GM12874 (cell line): ENCODE measurements around the gene NFYB.

Experiments used
- TF ChIP-seq, protein P1 (sequence below): IDR thresholded peaks from 2 replicates; pipeline ENCODE4 v1.5.1; 2011; ENCODE audit warnings: low read depth, mild to moderate bottlenecking, control low read depth, low read length, moderate library complexity; ENCODE audit not compliant: insufficient read depth

Gene NFYB

DNA sequence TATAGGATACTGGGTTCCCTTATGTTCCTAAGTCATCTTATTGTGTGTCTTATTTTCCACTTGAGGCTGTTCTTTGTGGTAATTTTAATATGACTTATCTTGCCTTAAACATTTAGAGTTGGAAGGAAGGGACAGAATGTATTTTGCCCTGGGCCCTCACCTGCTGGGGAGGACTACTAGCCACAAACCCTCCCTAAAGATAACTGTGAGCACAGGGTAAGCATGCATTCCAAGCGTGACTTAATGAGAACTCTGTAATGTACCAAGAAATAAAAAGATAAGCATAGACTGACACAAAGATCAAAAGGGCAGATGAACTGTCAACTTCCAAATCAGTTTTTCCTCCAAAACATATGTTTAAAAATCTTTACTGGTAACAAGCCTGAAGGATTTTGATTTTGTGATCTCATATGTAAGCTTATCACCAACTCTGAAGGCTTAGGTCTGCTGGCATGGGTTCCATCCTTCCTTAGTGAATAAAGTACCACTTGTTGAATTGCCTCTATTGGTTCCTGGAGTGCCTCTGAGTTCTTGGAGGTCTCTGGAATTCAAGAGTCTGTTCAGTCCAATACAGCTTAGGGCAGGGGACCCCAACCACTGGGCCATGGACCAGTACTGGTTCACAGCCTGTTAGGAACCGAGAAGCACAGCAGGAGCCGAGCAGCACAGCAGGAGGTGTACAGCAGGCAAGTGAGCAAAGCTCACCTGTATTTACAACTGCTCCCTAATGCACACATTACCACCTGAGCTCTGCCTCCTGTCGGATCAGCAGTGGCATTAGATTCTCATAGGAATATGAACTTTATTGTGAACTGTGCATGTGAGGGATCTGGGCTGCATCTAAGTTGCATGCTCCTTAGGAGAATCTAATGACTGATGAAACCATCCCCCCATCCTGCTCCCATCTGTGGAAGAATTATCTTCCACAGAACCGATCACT is 29.8 kb upstream of the NFYB start:
- TF ChIP-seq, protein P1, sequence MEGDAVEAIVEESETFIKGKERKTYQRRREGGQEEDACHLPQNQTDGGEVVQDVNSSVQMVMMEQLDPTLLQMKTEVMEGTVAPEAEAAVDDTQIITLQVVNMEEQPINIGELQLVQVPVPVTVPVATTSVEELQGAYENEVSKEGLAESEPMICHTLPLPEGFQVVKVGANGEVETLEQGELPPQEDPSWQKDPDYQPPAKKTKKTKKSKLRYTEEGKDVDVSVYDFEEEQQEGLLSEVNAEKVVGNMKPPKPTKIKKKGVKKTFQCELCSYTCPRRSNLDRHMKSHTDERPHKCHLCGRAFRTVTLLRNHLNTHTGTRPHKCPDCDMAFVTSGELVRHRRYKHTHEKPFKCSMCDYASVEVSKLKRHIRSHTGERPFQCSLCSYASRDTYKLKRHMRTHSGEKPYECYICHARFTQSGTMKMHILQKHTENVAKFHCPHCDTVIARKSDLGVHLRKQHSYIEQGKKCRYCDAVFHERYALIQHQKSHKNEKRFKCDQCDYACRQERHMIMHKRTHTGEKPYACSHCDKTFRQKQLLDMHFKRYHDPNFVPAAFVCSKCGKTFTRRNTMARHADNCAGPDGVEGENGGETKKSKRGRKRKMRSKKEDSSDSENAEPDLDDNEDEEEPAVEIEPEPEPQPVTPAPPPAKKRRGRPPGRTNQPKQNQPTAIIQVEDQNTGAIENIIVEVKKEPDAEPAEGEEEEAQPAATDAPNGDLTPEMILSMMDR: no peak

DNA sequence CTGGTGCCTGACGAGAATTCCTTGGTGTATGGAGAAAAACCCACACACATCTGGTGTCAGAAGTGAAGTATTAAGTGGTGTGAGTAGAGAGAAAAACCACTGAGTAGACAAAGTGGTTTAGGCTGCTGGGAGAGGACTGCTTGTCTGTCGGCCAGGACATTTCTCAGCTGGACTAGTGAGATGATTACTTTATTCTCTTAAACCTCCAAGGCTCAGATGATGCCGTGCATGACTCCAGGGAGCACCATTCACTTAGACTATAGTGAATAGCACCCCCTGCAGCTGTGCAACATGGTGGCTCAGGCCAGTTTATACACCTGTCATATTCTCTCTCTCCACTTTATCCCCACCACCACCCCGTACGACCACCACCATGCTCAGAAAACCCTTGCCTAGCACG is 28.5 kb upstream of the NFYB start:
- TF ChIP-seq, protein P1: no peak

DNA sequence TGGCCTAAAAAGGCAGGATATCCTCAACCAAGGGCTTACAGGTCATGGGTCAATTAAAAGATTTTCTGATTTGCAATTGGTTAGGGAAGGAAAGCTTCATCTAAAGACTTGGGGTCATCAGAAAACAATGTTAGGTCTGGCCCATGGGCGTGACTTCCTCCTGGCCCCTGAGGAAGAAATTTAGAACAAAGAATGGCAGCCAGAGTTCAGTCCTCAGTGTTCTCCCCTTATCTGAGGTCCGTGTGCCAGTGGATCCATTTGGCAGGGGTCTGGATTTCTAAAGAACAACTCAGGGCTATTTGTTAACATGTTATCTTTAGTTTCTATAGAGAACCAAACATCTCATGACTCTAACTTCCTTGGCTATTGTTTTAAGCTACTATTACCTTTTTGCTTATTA is 27.8 kb upstream of the NFYB start:
- TF ChIP-seq, protein P1: no peak

DNA sequence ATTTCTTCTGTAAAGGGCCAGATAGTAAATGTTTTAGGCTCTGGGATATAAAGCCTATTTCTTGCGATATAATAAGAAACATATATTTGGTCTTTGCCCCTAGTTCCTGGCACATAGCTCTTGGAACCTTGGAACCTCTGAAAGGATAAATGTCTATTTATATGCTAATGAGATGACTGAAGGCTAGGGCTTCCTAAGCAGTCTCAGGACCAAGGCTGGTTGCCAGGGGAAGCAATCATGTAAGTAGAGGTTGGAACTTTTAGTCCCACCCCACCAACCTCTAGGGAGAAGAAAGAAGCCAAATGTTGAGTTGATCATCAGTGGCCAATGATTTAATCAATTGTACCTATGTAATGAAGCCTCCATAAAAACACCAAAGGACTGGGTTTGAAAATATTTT is 26.6 kb upstream of the NFYB start:
- TF ChIP-seq, protein P1: no peak

DNA sequence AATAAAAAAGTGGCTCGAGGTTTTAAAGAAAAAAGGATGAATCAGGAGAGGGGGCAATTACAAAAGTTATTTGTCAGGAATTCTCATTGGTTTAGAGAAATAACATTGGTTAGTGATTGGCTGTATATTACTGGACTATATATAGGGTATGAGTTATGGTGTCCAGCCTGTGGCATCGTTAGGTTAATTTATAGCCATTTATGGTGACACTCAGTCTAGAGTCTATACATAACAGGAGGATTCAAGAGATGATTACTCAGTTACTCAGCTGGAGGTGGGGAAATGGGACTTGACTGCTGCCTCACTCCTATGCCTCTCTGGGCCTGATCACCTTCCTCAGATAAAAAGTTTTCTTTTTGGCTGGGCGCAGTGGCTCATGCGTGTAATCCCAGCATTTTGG is 25.6 kb upstream of the NFYB start:
- TF ChIP-seq, protein P1: no peak

DNA sequence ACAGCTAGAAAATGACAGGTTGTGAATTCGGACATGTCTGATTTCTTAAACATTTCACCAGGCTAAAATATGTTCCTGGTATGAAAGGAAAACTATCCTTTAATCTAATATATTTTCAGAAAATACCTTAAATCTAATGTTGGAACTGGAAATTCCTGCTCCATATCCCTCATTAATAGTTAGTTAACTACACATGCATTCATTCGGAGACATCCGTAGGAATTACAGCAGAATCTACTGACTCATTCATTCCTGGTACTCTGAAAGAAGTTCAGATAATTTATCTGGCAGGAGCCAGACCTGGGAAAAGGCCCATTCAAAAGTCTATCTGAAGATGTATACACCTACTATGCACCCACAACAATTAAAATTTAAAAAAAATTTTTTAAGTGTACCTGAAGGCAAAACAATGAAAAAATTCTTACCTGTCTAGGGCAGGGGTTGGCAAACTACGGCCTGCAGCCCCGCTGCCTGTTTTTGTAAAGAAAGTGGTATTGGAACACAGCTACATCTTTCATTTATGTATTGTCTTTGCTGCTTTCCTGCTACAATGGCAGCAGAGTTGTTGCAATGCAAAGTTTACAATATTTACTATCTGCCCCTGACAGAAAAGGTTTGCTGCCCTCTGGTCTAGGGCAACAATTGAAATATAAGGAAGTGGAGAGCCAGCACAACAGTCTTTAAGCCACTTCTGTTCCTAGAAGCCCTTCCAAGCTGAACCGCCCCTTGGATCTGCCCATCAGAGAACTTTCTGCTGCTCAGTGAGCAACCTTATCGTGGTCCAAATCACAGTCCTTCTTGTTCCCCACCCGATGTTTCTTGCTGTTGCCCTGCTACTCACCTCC is 17.9 kb upstream of the NFYB start:
- TF ChIP-seq, protein P1: no peak

DNA sequence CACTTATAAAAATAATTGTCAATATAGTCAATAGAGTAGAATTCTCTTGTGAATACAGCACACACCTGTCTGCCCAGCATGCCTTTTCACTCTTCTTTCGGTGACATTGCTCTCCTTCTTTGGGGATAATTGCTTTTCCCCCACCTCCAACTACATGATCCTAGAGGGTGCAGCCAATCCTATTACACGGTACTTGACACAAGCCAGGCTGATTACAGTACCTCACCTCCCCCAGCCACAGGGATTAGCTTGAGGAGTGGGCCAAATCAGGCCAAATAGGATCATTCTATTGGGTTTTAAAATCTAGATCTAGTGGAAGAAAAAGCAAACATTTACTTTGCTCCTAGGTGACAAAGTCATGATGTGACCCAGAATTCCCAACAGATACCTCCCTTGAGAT is 16.8 kb upstream of the NFYB start:
- TF ChIP-seq, protein P1: no peak
